Transverse colon (tissue), 3 donors: ENCODE measurements around the gene THSD4.
A peak's percentile ranks its signal among the peaks of the same experiment; 100 is the strongest.

ENCODE experiments used
- POLR2A ChIP-seq: fragments of 450-650 bp; IDR thresholded peaks from one replicate; pipeline ENCODE4 v1.6.1; 2016; ENCODE audit warnings: antibody characterized with exemption, mild to moderate bottlenecking, moderate library complexity
- TF ChIP-seq, protein P1 (sequence below), 5 experiments: fragments of 200-600 bp in 3 of 5; fragments of 450-650 bp in 2 of 5; sonication (generic) in 3 of 5; IDR thresholded peaks; 1 replicate in 2 of 5; 2 replicates in 3 of 5; pipeline ENCODE4 v1.5.1; 2016 to 2017; ENCODE audit warnings: antibody characterized with exemption in 5 of 5, inconsistent platforms in 3 of 5, mild to moderate bottlenecking in 2 of 5, moderate library complexity in 1 of 5

- TF ChIP-seq, protein P1, sequence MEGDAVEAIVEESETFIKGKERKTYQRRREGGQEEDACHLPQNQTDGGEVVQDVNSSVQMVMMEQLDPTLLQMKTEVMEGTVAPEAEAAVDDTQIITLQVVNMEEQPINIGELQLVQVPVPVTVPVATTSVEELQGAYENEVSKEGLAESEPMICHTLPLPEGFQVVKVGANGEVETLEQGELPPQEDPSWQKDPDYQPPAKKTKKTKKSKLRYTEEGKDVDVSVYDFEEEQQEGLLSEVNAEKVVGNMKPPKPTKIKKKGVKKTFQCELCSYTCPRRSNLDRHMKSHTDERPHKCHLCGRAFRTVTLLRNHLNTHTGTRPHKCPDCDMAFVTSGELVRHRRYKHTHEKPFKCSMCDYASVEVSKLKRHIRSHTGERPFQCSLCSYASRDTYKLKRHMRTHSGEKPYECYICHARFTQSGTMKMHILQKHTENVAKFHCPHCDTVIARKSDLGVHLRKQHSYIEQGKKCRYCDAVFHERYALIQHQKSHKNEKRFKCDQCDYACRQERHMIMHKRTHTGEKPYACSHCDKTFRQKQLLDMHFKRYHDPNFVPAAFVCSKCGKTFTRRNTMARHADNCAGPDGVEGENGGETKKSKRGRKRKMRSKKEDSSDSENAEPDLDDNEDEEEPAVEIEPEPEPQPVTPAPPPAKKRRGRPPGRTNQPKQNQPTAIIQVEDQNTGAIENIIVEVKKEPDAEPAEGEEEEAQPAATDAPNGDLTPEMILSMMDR (IDR thresholded peaks at IDR 0.05) = peak; percentile 28 to 56 (median 45)
- TF ChIP-seq POLR2A = no peak
These were observed 460.3 kb downstream of the THSD4 start for GRCh38 chr15:71575474-71576045.
